Measurements from ENCODE around the gene HELT.
"Not testable (repeated sequence)": the region's sequence is repeated elsewhere in the genome, so short reads cannot be mapped to it uniquely, and the experiment has no call there.

Gene HELT, protein sequence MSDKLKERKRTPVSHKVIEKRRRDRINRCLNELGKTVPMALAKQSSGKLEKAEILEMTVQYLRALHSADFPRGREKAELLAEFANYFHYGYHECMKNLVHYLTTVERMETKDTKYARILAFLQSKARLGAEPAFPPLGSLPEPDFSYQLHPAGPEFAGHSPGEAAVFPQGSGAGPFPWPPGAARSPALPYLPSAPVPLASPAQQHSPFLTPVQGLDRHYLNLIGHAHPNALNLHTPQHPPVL

DNA sequence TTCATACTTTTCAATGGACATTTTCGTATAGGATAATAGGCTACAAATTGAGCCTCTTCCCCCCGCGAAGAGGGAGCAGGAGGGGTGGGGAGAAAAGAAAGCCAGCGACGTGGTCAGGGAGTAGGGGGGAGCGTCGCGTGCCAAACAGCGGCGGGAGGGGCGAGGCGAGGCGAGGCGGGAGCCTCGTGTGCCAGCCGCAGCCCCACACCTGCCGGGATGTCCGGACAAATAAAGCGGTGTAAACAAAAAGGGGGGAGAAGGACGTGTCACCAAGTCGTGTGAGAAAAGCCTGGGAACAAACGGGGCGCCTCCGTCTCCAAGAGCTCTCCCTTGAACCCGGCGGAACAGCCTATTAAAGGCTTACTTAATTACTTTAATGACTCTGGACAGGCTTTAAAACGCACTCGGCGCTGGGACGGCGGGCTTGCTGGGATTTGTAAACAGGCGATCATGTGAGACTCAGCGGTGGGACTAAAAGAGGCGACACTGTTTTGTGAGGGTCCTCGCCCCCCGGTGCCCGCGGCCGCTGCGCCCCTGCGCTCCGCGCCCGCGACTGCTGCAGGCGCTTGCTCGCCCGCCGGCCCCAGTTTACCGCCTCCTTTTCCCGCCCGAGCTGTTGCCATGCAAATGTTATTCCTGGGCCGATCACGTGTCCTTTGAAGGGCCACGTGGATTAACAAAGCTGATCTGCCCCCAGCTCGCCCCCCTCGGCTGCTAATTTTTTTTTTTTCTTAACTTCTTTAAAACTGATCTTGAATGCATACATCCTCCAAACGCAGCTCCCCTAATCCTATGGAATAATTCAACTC, at the start of gene HELT:
Gene HELT (plus strand): TSS at position 527 of the 809 bp plus-strand sequence. CDS start 439 bp downstream, outside the sequence.
- no peak for DNase-seq

DNA sequence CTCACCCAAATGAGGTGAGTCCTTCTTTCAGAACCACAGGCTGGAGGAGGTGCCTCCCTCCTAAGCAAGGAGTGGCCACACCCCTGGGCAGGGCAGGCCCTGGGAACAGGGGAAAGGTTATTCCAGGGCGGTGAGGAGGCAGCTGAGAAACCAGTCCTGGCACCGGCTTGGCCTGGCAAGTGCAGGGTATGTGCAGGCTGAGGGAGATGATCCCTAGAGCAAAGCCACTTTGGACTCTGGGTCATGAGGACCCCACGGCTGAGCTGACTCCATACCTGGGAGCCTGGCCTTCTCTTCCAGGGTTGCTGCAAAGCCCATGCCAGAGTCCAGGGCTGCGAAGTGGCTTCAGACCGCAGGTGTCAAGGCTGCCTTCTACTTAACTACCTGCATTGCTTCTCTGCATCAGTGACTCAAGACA, 49.5 kb upstream of the HELT start:
- DNase-seq = no peak

DNA sequence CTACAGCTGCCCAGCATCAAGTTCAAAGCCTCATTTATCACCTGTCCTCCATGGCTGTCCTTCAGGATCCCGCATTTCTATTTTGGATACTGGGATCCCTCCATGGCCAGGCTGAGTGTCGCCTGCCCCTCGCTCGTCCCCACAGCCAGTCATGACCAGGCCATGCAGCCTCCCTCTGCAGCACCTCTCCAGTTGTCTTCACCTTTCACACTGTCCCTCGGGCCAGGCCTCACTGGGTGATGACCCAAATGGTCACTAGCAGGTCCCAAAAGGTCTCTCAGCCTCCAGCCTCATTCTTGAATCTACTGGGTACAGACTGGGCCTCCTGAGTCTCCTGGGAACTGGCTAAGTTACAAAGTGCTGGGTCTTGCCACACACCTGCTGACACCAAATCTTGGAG, 48.7 kb upstream of the HELT start:
- DNase-seq = no peak

DNA sequence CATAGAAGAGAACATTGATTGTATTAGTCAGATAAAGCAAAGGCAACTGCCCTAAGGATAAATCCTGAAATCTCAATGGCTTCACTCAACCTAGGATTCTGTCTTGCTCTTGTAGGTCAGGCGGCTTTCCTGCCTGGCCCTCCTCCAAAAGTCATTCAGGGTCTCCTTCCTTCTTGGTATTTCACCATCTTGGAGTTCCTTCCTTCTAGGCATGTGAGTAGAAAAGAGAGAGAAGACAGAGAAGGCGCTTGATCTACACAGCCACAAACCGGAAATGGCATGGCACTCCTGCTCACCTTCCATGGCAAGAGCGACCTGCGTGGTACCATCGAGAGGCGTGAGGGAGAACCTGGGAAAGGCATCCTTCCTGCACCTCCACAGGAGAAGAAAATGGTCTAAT, 45.3 kb upstream of the HELT start:
- no peak for DNase-seq

DNA sequence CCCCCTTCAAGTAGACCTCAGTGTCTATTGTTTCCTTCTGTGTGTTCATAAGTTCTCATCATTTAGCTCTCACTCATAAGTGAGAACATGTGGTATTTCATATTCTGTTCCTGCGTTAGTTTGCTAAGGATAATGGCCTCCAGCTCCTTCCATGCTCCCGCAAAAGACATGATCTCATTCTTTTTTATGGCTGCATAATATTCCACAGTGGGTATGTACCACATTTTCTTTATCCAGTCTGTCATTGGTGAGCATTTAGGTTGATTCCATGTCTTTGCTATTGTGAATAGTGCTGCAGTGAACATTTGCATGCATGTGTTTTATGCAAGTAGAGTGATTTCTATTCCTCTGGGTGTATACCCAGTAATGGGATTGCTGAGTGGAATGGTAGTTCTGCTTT, 41.9 kb upstream of the HELT start:
- DNase-seq = not testable (repeated sequence)

DNA sequence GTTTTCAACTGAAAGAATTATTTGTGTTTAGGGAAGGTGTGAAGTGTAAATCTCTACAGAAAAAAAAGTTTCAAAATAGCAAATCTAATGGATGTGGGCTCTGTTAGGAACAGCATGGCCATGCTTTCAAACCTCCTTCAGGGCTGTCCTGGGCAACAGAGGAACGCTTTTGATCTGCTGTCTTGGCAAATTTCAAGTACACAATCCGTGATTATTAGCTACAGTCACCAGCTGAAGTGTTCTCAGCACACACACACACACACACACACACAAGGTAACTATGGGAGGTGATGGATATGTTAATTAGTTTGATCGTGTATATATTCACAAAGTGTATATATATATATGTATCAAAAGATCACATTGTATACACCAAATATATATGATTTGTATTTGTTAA, 40.5 kb upstream of the HELT start:
- DNase-seq = no peak

DNA sequence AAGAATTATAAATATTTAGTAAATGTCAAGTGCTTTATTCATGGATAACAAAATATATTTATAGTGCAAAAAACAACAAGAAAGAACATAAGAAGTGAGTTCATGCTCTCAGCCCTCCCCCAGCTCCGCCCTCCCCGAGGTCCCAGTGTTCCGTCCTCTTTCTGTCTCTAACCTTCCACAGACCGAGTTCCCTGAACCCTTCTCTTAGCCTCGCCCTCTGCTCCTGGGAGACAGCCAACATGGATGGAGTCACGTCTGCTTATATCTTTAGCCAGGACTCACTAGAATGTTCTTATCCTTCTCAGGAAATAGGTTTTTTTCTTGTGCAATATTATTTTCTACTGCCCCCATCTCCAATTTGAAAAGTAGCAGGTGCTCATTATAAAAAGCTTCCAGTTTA, 40.1 kb upstream of the HELT start:
- no peak for DNase-seq

DNA sequence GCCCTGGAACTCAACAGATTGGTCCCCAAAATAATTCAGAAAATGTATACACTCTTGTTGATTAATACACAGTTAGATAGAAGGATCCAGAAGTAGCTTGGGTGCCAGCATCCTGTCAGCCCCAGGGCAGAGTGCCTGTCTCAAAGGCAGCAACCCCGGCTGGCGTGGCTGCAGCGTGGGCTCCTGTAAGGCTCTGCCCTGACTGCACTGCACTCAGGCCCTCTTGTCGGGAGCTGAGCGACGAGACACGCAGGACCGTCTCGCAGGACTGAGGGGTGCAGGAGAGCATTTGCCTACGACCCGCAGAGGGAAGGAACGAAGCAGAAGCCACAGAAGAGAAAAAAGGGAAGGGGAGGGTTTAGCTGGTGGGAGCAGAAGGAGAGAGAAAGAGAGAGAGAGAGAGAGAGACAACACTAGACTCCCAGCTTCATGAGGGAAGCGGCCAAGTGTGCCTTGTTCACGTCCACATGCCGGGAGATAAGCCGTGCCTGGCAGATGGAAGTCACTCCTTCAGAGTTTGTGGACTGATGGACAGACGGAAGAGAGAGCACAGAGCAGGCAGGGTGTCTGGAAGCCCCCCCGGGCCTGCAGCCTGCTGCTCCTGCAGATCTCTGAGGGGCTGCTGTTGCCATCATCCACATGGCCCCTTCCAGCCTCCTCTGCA, 38.7 kb upstream of the HELT start:
- DNase-seq = no peak

DNA sequence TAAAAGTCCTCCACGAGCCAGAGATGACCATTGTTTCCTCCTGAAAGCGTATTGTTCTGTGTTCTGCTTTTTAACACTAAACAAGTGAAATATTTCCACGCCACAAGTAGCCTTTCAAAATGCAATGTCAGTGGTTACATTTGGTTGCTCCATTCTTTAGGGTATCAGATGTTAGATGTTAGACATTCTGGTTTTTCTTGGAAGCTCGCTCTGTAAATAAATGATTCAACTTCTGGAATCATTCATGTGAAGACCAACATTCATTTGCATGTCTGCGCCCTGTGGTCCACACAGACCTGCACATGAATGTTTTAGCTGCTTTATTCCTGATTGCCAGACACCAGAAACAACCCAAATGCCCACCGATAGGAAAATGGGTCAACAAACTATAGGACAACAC, 38.0 kb upstream of the HELT start:
- DNase-seq = no peak

DNA sequence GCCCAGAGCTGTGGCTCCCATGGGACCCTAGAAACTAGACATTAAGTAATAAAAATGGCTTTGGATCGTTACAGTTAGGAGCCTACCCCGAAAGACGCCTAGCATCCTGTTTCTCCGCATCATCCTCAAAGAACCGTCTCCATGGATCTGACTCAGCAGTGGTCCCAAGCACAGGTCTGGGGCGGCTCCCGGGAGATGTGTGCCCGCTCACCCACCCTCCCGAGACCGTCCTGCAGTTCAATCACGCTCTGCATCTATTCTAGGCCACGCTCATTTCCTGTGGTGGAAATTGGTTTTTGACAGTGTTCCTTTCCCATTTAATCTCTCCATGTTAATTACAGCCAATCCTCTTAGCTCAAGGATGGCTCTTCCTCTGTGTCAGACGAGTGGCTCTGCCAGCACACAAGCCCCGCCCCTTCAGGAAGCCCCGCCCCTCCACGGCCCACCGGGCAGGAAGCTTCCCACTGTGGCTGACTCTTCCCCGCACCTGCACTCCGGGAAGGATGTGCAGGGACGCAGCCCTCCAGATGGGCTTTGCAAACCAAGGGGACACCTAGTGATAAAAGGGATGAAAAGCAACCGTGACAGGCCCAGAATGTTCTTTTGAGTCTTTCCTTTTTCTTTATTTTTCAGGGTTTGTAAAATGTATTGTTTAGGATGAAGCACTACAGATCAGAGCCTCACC, 34.5 kb upstream of the HELT start:
- DNase-seq = peak; percentile 74

DNA sequence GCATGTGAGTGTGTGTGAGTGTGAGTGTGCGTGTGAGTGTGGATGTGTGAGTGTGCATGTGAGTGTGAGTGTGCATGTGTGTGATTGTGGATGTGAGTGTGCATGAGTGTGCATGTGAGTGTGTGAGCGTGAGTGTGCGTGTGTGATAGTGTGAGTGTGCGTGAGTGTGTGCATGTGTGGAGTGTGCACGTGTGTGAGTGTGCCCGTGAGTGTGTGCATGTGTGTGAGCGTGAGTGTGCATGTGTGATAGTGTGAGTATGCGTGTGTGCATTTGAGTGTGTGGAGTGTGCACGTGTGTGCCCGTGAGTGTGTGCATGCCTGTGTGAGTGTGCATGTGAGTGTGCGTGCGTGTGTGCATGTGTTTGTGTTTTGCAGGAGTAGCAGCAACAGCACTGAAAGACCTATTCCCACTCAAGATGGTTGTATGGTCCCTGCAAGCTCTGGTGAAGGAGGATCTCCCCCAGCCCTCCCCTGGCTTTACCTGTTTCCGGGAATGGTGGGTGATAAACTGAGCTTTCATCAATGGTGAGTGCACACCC, 30.7 kb upstream of the HELT start:
- DNase-seq = no peak

DNA sequence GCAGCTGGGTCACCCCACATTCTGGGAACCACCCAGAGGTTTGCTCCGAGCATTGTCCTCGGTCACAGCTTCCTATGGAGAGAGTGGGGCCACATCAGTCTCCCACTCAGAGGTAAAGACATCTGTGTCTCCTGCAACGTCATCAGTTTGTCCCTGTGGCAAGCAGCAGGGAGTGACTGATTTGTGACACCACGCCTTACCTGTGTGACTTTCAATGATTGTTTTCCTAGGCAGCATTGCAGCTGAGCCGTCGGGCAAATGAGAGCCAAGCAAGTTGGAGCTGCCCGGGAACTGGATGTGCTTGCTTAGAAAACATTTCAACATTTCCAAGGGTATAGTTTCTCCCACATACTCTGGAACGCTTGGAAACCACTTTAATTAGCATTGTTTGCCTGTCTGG, 29.7 kb upstream of the HELT start:
- no peak for DNase-seq

DNA sequence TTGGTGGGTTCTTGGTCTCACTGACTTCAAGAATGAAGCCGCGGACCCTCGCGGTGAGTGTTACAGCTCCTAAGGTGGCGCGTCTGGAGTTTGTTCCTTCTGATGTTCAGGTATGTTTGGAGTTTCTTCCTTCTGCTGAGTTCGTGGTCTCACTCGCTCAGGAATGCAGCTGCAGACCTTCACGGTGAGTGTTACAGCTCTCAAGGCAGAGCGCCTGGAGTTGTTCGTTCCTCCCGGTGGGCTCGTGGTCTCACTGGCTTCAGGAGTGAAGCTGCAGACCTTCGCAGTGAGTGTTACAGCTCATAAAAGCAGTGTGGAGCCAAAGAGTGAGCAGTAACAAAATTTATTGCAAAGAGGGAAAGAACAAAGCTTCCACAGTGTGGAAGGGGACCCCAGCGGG, 29.0 kb upstream of the HELT start:
- not testable (repeated sequence) for DNase-seq

DNA sequence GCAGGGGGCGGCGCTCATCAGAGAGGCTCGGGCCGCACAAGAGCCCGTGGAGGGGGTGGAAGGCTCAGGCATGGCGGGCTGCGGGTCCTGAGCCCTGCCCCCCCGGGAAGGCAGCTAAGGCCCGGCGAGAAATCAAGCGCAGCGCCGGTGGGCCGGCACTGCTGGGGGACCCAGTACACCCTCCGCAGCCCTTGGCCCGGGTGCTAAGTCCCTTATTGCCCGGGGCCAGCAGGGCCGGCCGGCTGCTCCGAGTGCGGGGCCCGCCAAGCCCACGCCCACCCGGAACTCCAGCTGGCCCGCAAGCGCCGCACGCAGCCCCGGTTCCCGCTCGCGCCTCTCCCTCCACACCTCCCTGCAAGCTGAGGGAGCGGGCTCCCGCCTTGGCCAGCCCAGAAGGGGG, 28.2 kb upstream of the HELT start:
- not testable (repeated sequence) for DNase-seq

DNA sequence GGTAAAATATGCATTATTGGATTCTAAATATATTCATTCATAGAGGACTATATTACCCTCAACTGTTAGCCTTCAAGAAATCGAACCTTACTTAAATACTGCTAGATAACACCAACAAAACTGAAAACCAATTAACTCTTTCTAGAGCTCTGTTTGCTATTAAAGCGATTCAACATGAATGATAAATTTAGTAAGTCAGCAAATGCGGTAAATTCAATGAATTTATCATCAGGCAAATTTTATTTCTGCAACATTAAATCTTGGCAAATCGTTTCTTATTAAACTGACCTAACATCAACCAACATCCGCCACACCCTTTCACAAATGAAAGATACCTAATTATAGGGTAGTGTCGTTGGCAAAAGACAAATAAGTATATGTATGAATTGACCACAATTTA, 26.4 kb upstream of the HELT start:
- DNase-seq = no peak

DNA sequence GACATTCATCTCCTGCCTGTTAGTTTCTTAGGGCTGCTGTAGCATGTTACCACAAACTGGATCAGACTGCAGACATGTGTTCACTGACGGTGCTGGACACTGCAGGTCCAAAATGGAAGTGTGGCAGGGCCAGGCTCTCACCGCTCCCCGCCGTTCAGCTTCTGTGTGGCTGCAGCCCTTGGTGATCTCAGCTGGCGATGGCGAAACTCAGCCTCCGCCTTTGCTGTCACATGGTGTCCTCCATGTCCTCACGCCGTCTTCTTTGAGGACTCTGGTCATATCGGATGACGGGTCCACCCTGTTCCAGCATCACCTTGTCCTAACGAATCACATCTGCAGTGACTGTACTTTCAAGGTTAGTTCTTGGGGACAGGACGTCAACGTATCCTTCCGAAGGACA, 25.9 kb upstream of the HELT start:
- DNase-seq = no peak

DNA sequence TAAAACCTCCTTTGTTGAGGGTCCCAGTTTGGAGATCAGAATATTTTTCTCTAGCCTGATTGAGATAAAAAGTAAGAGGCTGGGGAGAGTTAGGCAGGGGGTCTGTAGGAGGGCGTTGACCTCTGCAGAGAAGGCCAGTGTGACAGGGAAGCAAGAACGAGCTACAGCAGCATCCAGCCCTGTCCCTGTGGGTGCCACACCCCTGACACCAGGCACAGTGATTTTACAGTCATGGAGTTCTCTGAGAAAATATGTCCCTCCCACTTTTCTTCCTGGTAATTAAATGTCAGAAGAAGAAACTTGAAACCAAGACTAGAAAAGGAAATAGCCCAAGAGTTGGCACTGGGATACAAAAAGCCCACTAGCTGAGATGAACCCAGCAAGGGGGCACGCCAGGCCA, 25.0 kb upstream of the HELT start:
- no peak for DNase-seq

DNA sequence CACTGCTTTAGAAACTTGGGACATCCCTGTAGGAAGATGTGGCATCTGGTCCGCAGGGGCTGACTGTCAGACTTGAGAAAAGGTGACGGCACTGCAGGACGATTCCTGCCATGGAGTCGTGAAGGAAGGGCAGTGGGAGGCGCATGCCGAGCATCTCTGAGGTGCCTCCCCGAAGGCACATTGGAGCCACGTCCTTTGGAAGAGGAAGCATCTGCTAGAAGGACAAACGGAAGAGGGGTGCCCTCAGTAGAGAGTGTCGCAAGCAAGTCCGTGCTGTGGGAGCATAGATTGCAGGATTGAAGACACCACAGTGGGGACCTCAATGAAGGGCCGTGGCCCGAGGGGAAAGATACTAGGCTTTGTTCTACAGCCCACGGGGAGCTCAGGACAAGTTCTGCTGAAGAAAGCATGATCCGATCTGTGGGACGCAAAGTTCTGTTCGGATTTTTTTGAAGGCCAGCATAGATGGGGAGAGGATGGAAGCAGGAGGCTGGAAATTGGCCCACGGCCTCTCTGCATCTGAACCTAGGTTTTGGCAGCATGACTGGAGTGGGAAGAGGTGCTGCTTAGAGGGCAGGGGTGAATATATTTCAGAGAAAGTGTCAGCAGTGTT, 24.2 kb upstream of the HELT start:
- DNase-seq = no peak

DNA sequence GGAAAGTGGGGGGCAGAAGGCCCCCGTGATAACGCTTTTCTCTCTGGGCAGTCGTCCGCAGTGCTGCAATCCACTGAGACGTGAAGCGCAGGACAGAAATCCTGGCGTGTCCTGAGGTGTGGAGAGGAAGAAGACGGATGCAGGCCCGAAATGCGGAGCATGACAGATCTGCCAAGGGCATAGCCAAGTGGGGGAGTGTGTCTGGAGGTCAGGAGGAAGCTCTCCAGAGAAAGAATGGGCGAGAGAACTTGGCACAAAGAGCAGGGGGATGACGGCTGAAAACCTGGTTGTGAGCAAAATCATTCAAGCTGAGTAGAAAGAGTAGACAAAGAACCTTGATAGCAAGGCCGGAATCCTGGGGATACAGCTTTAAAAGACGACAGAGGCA, 23.7 kb upstream of the HELT start:
- DNase-seq = no peak

DNA sequence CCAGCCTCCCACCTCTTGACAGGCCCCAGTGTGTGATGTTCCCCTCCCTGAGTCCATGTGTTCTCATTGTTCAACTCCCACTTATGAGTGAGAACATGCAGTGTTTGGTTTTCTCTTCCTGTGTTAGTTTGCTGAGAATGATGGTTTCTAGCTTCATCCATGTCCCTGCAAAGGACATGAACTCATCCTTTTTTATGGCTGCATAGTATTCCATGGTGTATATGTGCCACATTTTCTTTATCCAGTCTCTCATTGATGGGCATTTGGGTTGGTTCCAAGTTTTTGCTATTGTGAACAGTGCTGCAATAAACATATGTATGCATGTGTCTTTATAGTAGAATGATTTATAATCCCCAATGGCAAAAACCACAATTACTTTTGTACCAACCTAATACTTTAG, 20.6 kb upstream of the HELT start:
- not testable (repeated sequence) for DNase-seq

DNA sequence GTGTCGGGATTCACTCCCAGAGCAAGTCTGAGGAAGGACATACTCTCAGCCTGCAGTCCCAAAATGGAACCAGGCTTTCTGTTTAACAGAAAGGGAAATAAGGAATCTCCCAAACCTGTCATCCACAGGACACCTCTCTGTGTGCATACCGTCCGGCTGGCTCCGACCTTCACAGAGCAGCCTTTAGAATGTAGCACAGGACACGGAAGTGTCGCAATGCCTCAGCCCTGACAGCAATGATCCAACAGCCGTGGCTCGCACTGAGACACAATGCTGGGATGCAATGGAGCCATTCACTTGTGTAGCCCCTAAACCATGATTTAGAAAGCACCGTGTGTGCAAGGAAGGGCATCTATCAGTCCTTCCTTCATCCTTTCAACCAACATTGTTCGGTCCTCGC, 15.5 kb upstream of the HELT start:
- no peak for DNase-seq

DNA sequence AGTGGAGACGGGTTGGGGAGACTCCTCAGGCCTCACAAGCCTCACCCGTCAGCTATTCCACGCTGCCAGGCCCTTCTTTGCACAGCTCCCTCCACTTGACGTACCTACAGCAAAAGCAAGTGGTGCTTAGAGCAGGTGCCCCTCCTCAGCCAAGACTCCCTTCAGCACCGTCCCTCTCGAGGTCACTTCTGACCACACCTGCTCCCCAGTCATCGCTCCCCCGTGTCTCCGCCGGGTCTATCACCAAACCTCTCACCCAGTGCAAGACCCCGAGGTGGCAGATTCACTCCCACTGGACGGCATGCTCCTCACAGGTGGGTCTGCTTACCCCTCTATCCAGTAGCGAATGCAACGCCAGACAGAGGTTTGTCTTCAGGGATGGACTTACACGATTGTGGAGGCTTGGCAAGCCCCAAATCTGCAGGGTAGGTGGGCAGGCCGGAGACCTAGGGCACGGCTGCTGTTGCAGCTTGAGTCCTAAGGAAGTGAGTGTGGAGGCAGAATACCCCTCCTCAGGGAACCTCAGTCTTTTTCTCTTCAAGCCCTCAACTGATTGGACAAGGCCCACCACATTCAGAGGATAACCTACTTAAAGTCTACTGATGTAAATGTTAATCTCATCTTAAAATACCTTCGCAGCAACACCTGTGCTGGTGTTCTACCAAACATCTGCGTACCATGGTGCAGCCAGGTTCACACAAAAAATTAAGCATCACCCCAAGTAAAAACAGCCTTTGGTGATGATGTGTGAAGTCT, 14.5 kb upstream of the HELT start:
- no peak for DNase-seq
